GM18909 (cell line): ENCODE measurements around the gene CYB5R3.
"Not testable (repeated sequence)": the region's sequence is repeated elsewhere in the genome, so short reads cannot be mapped to it uniquely, and the experiment has no call there.

ENCODE experiments used
- ATAC-seq: cut with Tn5 transposase; IDR thresholded peaks from one replicate; pipeline ENCODE4 v1.9.1; 2021; ENCODE audit warnings: mild to moderate bottlenecking; ENCODE audit not compliant: unreplicated experiment, poor library complexity

Gene CYB5R3

GRCh38 chr22:42577623-42578240, 71.5 kb downstream of the CYB5R3 start:
- ATAC-seq: no peak

- ATAC-seq: not testable (repeated sequence)
Observed at GRCh38 chr22:42577141-42577540, 72.1 kb downstream of the CYB5R3 start.

- ATAC-seq: not testable (repeated sequence)
Observed at GRCh38 chr22:42575996-42576574, 73.1 kb downstream of the CYB5R3 start.

- not testable (repeated sequence) for ATAC-seq
Observed at GRCh38 chr22:42574468-42574867, 74.7 kb downstream of the CYB5R3 start.

- ATAC-seq: not testable (repeated sequence)
Observed at GRCh38 chr22:42574046-42574445, 75.1 kb downstream of the CYB5R3 start.

GRCh38 chr22:42571068-42571467, 78.1 kb downstream of the CYB5R3 start:
- ATAC-seq: not testable (repeated sequence)

- not testable (repeated sequence) for ATAC-seq
Observed at GRCh38 chr22:42570580-42570979, 78.6 kb downstream of the CYB5R3 start.

GRCh38 chr22:42567950-42568349, 81.2 kb downstream of the CYB5R3 start:
- not testable (repeated sequence) for ATAC-seq
